Retina (tissue), 1 donor: ENCODE data around the gene ZWILCH.
"Not testable (repeated sequence)": the region's sequence is repeated elsewhere in the genome, so short reads cannot be mapped to it uniquely, and the experiment has no call there.

Experiments used
- DNase-seq: peaks from one replicate; pipeline ENCODE4 v3.0.0-alpha.2; 2016

ZWILCH gene

DNA sequence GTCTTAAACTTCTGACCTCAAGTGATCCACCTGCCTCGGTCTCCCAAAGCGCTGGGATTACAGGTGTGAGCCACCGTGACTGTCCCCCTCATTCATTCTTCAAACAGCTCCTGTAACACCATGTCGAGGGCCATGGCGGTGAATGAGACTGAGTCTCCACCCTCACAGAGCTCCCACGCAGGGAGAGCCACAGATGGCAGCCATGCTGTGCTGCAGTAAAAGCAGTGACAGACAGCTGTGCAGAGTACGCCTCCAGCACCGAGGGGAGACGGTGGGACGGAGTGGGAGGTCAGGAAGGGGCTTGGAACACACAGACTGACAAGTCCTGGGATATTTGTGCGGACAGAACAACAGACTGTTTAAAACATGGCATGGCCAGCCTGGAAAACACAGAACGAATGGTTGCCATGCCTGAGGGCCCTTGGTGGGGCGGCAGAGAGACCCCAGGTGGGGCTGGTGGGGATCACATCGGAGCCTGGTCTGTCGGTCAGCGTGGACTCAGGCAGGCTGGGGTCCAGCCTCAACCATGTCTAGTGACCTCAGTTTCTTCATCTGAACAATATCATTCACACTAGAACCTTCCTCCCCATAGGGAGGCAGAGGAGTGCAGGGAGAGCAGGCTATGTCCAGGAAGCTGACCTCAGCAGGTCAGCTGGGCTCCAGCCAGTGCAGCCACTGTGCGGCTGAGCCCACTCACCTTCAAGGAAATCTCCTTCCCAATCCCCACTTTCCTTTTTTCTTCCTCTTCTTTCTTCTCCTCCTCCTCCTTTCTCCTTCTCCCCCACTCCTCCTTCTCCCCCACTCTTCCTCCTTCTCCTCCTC lies 81.2 kb downstream of the ZWILCH start:
- no peak for DNase-seq

DNA sequence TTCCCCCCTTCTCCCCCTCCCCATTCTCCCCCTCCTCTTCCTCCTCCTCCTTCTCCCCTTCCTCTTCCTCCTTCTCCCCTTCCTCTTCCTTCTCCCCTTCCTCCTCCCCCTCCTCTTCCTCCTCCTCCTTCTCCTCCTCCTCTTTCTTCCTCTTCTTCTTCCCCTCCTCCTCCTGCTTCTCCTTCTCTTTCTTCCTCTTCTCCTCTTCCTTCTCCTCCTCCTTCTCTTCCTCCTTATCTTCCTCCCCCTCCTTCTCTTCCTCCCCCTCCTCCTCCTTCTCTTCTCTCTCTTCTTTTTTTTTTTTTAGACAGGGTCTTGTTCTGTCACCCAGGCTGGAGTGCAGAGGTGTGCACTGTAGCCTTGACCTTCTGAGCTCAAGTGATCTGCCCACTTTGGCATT lies 81.9 kb downstream of the ZWILCH start:
- DNase-seq: no peak

DNA sequence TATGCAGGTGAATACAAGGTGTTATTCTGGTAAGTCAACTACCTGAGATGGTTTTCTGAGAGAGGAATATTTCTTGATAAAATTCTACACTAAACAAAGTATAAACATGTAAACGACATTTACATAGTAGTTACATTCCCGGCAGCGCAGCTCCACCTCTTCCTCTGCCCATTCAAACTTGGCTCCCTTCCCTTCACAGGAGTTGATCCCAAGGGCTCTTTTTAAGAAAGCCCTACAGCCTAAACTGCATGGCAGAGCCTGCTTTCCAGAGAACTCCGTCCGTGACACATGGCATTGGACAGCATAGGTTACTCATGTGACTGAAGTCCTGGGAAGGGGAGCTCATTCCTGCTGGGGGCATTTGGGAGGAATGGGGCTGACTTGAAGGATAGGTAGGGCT lies 82.6 kb downstream of the ZWILCH start:
- DNase-seq: no peak

GRCh38 chr15:66588537-66588936 lies 83.4 kb downstream of the ZWILCH start:
- no peak for DNase-seq

GRCh38 chr15:66588971-66589370 lies 83.8 kb downstream of the ZWILCH start:
- no peak for DNase-seq

DNA sequence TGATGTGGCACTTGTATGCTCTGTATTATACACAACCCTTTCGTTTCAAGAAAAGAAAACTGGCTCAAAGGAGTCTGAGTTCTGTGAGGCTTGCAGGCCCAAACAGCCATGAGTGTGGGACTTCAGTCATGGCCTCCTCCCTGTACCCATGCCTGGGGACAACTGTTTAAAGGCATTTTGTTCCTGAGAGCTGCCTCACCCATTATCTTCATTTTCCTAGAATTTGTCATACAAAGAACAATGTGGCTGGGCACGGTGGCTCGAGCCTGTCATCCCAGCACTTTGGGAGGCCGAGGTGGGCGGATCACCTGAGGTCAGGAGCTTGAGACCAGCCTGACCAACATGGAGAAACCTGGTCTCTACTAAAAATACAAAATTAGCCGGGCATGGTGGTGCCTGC lies 84.3 kb downstream of the ZWILCH start:
- not testable (repeated sequence) for DNase-seq

DNA sequence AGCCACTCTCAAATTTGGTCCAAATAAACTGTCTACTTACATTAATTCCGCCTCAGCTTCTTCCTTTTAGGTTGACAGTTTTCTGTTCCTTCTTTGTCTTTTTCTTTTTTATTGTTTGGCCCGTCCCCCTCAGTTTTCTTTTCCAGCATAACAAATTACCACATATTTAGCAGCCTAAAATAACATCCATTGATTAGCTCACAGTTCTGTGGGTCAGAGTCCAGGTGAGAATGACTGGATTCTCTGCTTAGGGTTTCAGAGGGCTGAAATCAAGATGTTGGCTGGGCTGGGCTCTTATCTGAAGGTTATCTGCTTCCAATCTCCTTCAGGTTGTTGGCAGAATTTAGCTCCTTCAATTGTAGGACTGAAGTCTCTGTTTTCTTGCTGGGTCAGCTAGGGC lies 85.3 kb downstream of the ZWILCH start:
- no peak for DNase-seq

DNA sequence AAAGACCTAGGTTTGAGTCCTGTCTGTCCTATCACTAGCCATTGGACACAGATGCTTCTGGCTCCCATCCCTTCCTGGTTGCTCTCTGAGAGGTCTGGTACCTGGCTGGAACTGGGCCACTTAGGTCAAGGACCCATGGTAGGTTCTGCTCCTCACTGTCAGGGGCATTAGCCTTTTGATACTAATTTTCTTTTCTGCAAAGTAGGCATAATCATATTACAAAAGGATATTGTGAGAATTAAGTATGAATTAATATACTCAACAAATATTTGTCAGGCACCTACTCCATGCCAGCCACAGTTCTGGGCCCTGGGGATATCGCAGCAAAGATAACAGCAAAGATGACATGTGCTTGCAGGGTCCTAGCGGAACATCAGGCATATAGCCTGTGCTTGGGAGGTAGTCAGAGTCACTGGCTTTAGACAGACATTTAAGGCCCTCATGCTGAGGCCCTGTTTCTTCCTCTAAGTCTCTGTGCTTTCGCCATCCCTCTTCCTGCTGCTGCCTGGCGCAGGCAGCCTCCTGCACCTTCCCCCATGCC lies 86.3 kb downstream of the ZWILCH start:
- DNase-seq: no peak

DNA sequence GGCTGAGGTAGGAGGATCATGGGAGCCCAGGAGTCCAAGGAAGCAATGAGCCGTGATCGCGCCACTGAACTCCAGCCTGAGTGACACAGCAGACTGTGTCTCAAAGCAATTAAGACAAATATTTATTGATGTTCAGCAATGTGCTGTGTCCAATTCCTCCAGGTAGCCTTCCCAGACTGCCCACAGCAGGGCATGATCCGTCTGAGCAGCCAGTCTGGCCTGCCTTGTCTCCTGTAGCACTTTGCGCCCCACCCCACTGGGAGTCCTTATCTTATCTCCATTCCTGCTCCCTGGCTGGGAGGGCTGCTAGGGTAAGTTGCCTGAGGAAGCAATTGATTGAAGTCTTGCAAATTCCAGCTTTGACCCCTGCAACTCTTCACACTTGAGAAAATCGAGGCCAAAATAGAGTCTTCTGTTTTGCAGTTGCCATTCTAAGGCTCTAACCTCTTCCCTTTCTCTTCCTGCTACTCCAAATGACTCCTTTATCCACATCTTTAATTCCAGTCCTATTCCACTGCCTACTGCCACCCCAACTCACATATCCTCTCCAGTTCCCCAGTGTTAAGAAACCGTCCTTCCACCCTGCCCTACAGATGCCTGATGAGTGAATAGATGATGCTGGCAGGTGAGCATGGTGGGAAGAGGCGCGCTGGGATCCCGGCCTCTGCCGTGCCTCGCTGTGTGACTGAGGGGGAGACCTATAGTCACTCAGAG lies 87.5 kb downstream of the ZWILCH start:
- DNase-seq: no peak

DNA sequence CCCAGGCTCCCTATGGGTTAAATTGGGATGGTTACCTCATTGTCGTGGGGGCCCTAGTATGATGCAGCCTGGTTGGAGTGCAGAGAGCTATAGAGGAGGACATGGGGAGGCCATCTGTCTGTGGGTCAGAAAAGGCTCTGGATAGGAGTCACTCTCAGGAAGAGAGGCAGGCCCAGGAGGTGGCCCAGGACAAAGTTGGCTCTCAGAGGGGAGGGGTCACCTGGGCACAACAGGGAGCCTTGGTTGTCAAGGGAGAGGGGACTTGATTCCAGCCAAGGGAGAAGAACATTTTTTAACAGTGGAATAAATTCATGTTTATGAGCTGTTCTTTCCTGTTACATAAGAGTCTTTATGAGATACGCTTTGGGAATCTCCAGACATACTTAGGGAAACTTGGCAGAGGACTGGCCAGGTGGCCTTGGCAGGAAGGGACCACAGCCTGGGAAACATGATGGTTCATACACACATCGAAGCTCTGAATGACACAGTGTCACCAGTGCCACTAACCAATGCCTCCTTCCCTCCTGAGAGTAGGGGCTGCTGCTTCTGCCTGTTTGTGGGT lies 88.2 kb downstream of the ZWILCH start:
- DNase-seq: no peak

- no peak for DNase-seq
Observed at GRCh38 chr15:66594344-66594743, 89.2 kb downstream of the ZWILCH start.

DNA sequence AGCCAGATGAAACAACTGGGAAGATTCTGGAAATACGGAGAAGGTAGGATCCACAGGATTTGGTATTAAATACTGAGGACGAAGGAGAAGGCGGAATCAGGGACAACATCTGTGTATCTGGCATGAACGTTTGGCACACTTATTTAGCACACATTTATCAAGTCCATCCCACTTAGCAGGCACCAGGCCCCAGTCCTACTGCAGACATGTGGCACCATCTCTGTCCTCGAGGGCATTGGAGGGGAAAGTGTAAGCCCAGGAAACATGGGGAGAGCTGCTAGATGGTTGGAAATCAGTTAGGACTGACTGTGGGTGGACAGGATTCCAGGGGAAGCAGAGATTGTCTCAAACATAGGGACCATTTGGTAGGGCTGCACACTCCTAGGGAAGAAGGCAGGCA lies 89.7 kb downstream of the ZWILCH start:
- no peak for DNase-seq

- DNase-seq: no peak
Observed at GRCh38 chr15:66595332-66595731, 90.2 kb downstream of the ZWILCH start.

GRCh38 chr15:66595931-66596545 lies 90.9 kb downstream of the ZWILCH start:
- DNase-seq: no peak

DNA sequence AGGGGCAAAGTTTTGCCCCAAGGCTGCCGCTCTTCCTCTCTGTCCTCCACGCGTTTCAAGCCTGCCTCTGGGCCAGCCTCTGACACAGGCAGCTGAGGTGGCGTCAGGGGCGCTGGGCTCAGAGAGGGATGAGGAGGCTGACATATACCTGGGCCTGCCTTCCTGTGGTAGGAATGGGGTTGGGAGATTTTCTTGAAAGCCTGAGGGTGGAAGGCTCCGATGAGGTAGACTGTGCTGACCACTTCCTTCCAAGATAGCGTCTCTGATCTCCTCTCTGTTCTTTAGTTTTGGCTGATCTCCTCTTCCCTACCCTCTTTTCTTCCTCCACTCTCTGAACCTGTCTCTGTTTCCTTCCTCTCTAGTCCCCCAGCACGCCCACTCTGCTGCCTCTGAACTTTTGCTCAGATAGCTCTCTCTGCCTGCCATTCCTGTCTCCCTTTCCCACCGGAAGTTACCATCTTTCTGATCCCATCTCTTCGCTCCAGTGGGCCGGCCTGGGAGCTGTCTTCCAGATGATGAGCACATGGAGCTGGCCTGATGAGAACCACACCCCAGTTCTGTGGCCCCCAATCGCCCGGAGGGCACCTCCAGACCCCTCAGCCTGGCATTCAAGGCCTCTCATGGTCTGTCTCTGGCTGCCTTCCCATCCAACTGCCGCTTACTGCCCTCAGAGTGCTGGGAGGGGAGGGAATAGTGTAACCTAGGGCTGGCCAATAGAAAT lies 93.1 kb downstream of the ZWILCH start:
- DNase-seq: no peak
